HCT116 (cell line): ENCODE data around the gene CAVIN2. TPM values are rescaled to one million over a fixed set of nuclear protein-coding genes. Genes with fewer than 3 reads are reported as not detected.

Experiments used
- ATAC-seq: fragments of 200-7000 bp; cut with Tn5 transposase; 2 replicates; pipeline ENCODE4 v1.9.1; 2020; ENCODE audit warnings: mild to moderate bottlenecking, moderate library complexity
- BruUV-seq: library from RNA; stranded (reverse); fragments of 400-500 nt; replicated peaks from 2 replicates; lab custom pipeline; 2021; lab: Mats Ljungman, UMichigan
- CTCF ChIA-PET: fragments of 300-600 bp; sonication (Branson Sonifier 250); formaldehyde crosslinking; loops from one replicate; lab custom pipeline; 2021; ENCODE audit warnings: antibody characterized with exemption; lab: Charles Lee
- POLR2A ChIA-PET: fragments of 300-600, 350-600 bp; sonication (Branson Sonifier 250); formaldehyde crosslinking; loops from one replicate; lab custom pipeline; 2021; ENCODE audit warnings: antibody characterized with exemption; lab: Charles Lee
- RAD21 ChIA-PET, 2 experiments: fragments of 300-600 bp; sonication (Branson Sonifier 250); formaldehyde crosslinking; loops; one replicate each; lab custom pipeline; 2023; ENCODE audit warnings: low total read pairs in 2 of 2; ENCODE audit not compliant: uncharacterized antibody in 2 of 2, unreplicated experiment in 2 of 2, low non-redundant PET in 1 of 2; lab: Charles Lee
- DNase-seq: peaks from one replicate; pipeline ENCODE4 v3.0.0-alpha.2; 2010; ENCODE audit warnings: low read depth, low spot score
- H2AFZ ChIP-seq: fragments of 200-600 bp; shearing (Covaris generic), sonication (generic); 2 replicates; pipeline ENCODE4 v1.6.1; 2017; ENCODE audit warnings: low read depth, mixed run types, mixed read lengths, antibody characterized with exemption, low read length; ENCODE audit not compliant: poor library complexity, severe bottlenecking
- H3K27ac ChIP-seq: 2 replicates; pipeline ENCODE4 v1.5.1; 2012; ENCODE audit warnings: low read depth, low read length
- H3K27me3 ChIP-seq: fragments of 200-600 bp; sonication (generic); 2 replicates; pipeline ENCODE4 v1.6.1; 2016; ENCODE audit warnings: mixed run types, low read length, mixed read lengths; ENCODE audit not compliant: insufficient read depth
- H3K36me3 ChIP-seq, 2 experiments: fragments of 200-500 bp in 1 of 2; fragments of 200-600 bp in 1 of 2; sonication (Bioruptor generic) in 1 of 2; sonication (generic) in 1 of 2; 2 replicates each; pipeline versions ENCODE4 v1.5.1 to v1.6.1; 2014 to 2016; ENCODE audit warnings: low read length in 2 of 2, inconsistent platforms in 1 of 2, mixed read lengths in 1 of 2, mixed run types in 1 of 2; ENCODE audit not compliant: insufficient read depth in 2 of 2, control insufficient read depth in 1 of 2
- H3K4me1 ChIP-seq, 2 experiments: fragments of 200-600 bp in 1 of 2; sonication (generic) in 1 of 2; 2 replicates each; pipeline versions ENCODE4 v1.5.1 to v1.6.1; 2012 to 2017; ENCODE audit warnings: low read length in 2 of 2, inconsistent platforms in 1 of 2, mild to moderate bottlenecking in 1 of 2, mixed read lengths in 1 of 2, mixed run types in 1 of 2, moderate library complexity in 1 of 2; ENCODE audit not compliant: insufficient read depth in 2 of 2, control insufficient read depth in 1 of 2
- H3K4me2 ChIP-seq: fragments of 200-600 bp; sonication (generic); 2 replicates; pipeline ENCODE4 v1.6.1; 2017; ENCODE audit warnings: mixed run types, low read length, mixed read lengths
- H3K4me3 ChIP-seq, 2 experiments: fragments of 200-600 bp in 1 of 2; sonication (generic) in 1 of 2; replicated peaks in 1 of 2; 2 replicates each; pipeline ENCODE4 v1.5.1; 2011 to 2016; ENCODE audit warnings: low read length in 2 of 2, control low read depth in 1 of 2, low read depth in 1 of 2, mild to moderate bottlenecking in 1 of 2, mixed read lengths in 1 of 2, mixed run types in 1 of 2
- H3K79me2 ChIP-seq: fragments of 200-600 bp; sonication (generic); 2 replicates; pipeline ENCODE4 v1.6.1; 2017; ENCODE audit warnings: mild to moderate bottlenecking, mixed run types, low read length, moderate library complexity, mixed read lengths; ENCODE audit not compliant: insufficient read depth
- H3K9ac ChIP-seq: fragments of 200-600 bp; sonication (generic); 2 replicates; pipeline ENCODE4 v1.6.1; 2016; ENCODE audit warnings: low read length, mixed read lengths
- H3K9me2 ChIP-seq: fragments of 200-600 bp; sonication (generic), shearing (Covaris generic); 2 replicates; pipeline ENCODE4 v1.6.1; 2017; ENCODE audit warnings: mixed run types, mild to moderate bottlenecking, moderate library complexity; ENCODE audit not compliant: insufficient read depth
- H3K9me3 ChIP-seq, 2 experiments: fragments of 200-500 bp in 1 of 2; fragments of 200-600 bp in 1 of 2; sonication (Bioruptor generic) in 1 of 2; sonication (generic) in 1 of 2; 2 replicates each; pipeline ENCODE4 v1.6.1; 2014 to 2017; ENCODE audit warnings: low read length in 2 of 2, mixed read lengths in 2 of 2, inconsistent platforms in 1 of 2, low read depth in 1 of 2, mild to moderate bottlenecking in 1 of 2, mixed run types in 1 of 2, moderate library complexity in 1 of 2; ENCODE audit not compliant: control insufficient read depth in 1 of 2, insufficient read depth in 1 of 2
- H4K20me1 ChIP-seq: fragments of 200-600 bp; sonication (generic), shearing (Covaris generic); 2 replicates; pipeline ENCODE4 v1.6.1; 2017; ENCODE audit warnings: mixed run types, mild to moderate bottlenecking, moderate library complexity; ENCODE audit not compliant: insufficient read depth
- CBX3 ChIP-seq: IDR thresholded peaks from 2 replicates; pipeline ENCODE4 v1.6.1; 2012; ENCODE audit warnings: low read depth
- EZH2 ChIP-seq: fragments of 200-600 bp; sonication (generic); IDR thresholded peaks from 2 replicates; pipeline ENCODE4 v1.6.1; 2017; ENCODE audit warnings: antibody characterized with exemption, mixed run types
- EZH2phosphoT487 ChIP-seq: fragments of 200-600 bp; IDR thresholded peaks from 2 replicates; pipeline ENCODE4 v1.6.1; 2018; ENCODE audit warnings: antibody characterized with exemption, borderline replicate concordance
- JUND ChIP-seq: IDR thresholded peaks from 2 replicates; pipeline ENCODE4 v1.6.1; 2012
- POLR2A ChIP-seq: IDR thresholded peaks from 2 replicates; pipeline ENCODE4 v1.7.0; 2011; ENCODE audit warnings: borderline replicate concordance; ENCODE audit not compliant: insufficient read depth, insufficient read length; ENCODE audit errors: extremely low read depth
- RAD21 ChIP-seq: IDR thresholded peaks from 2 replicates; pipeline ENCODE4 v1.6.1; 2012; ENCODE audit warnings: low read depth, mild to moderate bottlenecking
- SIN3A ChIP-seq: IDR thresholded peaks from 2 replicates; pipeline ENCODE4 v1.6.1; 2012; ENCODE audit warnings: low read depth
- SP1 ChIP-seq: IDR thresholded peaks from 2 replicates; pipeline ENCODE4 v1.6.1; 2012; ENCODE audit warnings: low read depth
- SRF ChIP-seq: IDR thresholded peaks from 2 replicates; pipeline ENCODE4 v1.6.1; 2012; ENCODE audit warnings: low read depth
- TCF7L2 ChIP-seq: IDR thresholded peaks from 2 replicates; pipeline ENCODE4 v1.7.0; 2011; ENCODE audit warnings: borderline replicate concordance, inconsistent platforms; ENCODE audit not compliant: insufficient read depth, insufficient read length; ENCODE audit errors: extremely low read depth
- intact Hi-C: fragments of 100-400 bp; cut with micrococcal nuclease; formaldehyde crosslinking; loops from 2 replicates; pipeline ENCODE4 v1.10.0; 2022
- total RNA-seq: library from RNA; stranded (reverse); gene quantifications from one replicate; pipeline ENCODE4 v1.2.1, GENCODE V29; 2021; ENCODE audit not compliant: unreplicated experiment
- TF ChIP-seq, protein P1 (sequence below): IDR thresholded peaks from 2 replicates; pipeline ENCODE4 v1.6.1; 2011; ENCODE audit warnings: mild to moderate bottlenecking, low read length, moderate library complexity; ENCODE audit not compliant: insufficient replicate concordance; ENCODE audit errors: extremely low read depth

CAVIN2 gene
- total RNA-seq, 1 experiment from 2014 or later: 0.27 TPM

DNA sequence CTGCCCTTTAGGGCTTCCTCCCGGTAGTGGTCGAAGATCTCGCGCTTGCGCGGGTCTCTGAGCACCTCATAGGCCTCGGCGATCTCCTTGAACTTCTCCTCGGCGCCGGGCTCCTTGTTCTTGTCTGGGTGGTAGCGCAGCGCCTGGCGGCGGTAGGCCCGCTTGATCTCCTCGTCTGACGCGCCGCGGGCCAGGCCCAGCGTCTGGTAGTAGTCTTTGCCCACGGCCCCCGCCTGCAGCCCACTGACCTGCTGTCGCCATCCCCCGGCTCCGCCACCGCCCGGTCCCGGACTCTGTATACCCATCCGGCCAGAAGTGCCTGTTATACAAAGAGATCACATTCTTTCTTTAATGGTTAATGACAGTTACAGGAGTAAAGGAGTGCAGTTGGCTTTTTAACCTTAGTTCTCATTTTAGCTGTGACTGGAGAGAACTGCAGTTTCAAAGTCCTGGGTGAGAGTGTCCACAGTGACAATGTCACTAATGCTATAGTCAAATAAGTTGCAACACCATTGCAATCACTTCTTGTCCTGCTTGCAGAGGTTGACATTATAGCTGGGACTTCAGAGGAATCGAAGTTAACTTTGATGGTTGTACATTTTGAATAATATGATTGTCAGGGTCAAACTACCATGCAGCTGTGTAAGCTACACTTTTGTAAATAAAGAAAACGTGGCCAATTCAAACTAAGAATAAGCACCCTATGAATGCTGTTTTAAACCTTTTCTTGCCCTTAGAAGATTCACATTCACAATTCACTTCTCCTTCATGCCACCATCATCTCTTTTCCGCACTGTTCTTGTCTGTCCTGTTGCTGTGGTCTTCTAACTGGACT is 35.3 kb upstream of the CAVIN2 start:
- Histone ChIP-seq H3K9ac (no peak overlapping the region), H3K9me2 (no peaks in the 10 kb centered on the region), H3K4me1 (peaks cover 0 to 14% of the 10 kb centered on the region in 2 experiments; a peak in 3 of 4 replicates), H3K4me2 (no peak overlapping the region), H3K27ac (no peak overlapping the region), H4K20me1 (no peaks in the 10 kb centered on the region), H3K4me3 (no peak overlapping the region), H3K9me3 (no peaks in the 10 kb centered on the region), H2AFZ (no peak overlapping the region), H3K36me3 (no peaks in the 10 kb centered on the region), H3K79me2 (no peaks in the 10 kb centered on the region), H3K27me3 (no peaks in the 10 kb centered on the region)
- CTCF ChIA-PET: no interaction called here
- no TSS peak for BruUV-seq
- POLR2A ChIA-PET: no interaction called here
- DNase-seq: no peak
- intact Hi-C loops: no loop called here
- RAD21 ChIA-PET: no interaction called here
- ATAC-seq: no peak
- TF ChIP-seq SRF (no peak), EZH2phosphoT487 (no peak), EZH2 (no peak), RAD21 (no peak), JUND (no peak), SIN3A (no peak), TCF7L2 (no peak), CBX3 (no peak), POLR2A (no peak), SP1 (no peak)
- TF ChIP-seq, protein P1, sequence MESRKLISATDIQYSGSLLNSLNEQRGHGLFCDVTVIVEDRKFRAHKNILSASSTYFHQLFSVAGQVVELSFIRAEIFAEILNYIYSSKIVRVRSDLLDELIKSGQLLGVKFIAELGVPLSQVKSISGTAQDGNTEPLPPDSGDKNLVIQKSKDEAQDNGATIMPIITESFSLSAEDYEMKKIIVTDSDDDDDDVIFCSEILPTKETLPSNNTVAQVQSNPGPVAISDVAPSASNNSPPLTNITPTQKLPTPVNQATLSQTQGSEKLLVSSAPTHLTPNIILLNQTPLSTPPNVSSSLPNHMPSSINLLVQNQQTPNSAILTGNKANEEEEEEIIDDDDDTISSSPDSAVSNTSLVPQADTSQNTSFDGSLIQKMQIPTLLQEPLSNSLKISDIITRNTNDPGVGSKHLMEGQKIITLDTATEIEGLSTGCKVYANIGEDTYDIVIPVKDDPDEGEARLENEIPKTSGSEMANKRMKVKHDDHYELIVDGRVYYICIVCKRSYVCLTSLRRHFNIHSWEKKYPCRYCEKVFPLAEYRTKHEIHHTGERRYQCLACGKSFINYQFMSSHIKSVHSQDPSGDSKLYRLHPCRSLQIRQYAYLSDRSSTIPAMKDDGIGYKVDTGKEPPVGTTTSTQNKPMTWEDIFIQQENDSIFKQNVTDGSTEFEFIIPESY: no peak
